Measurements from ENCODE around the gene SRP9.

DNA sequence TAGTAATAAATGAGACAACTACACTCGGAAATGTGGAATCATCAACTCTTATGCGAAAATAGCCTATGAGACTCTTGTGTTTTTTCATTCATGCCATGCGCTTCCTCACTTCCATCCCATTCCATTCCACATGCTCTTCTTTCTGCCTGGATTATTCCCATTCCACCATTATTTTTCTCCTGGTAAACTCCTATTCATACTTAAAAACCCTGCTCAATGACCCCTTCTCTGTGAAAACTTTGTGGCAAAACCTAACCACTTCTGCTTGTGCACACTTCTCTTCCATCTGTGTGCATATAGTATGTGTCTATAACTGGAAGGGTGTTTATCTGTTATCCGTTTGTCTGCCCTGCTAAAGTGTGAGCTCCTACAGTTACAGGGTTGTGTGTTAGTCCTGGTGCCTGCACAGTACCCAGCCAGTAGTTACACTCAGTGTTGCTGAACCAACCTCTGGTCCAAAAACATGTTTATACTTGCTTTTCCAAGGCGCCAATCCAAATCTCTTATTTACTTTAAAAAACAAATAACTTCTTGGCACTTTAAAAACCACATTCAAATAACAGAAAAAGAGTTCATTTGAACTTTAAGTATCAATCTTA, 43.0 kb downstream of the SRP9 start:
- TF ChIP-seq CSDC2 (CRISPR knock-in tag; IDR thresholded peaks at IDR 0.05) (no peak), RARB (CRISPR knock-in tag; IDR thresholded peaks at IDR 0.05) (no peak), GLIS3 (CRISPR knock-in tag; IDR thresholded peaks at IDR 0.05) (no peak)
- TF ChIP-seq, protein P1, sequence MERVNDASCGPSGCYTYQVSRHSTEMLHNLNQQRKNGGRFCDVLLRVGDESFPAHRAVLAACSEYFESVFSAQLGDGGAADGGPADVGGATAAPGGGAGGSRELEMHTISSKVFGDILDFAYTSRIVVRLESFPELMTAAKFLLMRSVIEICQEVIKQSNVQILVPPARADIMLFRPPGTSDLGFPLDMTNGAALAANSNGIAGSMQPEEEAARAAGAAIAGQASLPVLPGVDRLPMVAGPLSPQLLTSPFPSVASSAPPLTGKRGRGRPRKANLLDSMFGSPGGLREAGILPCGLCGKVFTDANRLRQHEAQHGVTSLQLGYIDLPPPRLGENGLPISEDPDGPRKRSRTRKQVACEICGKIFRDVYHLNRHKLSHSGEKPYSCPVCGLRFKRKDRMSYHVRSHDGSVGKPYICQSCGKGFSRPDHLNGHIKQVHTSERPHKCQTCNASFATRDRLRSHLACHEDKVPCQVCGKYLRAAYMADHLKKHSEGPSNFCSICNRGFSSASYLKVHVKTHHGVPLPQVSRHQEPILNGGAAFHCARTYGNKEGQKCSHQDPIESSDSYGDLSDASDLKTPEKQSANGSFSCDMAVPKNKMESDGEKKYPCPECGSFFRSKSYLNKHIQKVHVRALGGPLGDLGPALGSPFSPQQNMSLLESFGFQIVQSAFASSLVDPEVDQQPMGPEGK (CRISPR knock-in tag; IDR thresholded peaks at IDR 0.05; ENCODE audit: borderline replicate concordance) = no peak
- TF ChIP-seq, protein P2, sequence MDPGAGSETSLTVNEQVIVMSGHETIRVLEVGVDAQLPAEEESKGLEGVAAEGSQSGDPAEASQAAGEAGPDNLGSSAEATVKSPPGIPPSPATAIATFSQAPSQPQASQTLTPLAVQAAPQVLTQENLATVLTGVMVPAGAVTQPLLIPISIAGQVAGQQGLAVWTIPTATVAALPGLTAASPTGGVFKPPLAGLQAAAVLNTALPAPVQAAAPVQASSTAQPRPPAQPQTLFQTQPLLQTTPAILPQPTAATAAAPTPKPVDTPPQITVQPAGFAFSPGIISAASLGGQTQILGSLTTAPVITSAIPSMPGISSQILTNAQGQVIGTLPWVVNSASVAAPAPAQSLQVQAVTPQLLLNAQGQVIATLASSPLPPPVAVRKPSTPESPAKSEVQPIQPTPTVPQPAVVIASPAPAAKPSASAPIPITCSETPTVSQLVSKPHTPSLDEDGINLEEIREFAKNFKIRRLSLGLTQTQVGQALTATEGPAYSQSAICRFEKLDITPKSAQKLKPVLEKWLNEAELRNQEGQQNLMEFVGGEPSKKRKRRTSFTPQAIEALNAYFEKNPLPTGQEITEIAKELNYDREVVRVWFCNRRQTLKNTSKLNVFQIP (CRISPR knock-in tag; IDR thresholded peaks at IDR 0.05; ENCODE audit: borderline replicate concordance, low read depth) = no peak
